ENCODE results near the gene SPATA33. TPM values are rescaled to one million over a fixed set of nuclear protein-coding genes. Genes with fewer than 3 reads are reported as not detected.
"Not testable (repeated sequence)": the region's sequence is repeated elsewhere in the genome, so short reads cannot be mapped to it uniquely, and the experiment has no call there.

Gene SPATA33
- total RNA-seq, 1 experiment from 2014 or later = 19.7 TPM

- no peaks in the 10 kb centered on the region for H3K4me1 ChIP-seq
- TF ChIP-seq, protein P1, sequence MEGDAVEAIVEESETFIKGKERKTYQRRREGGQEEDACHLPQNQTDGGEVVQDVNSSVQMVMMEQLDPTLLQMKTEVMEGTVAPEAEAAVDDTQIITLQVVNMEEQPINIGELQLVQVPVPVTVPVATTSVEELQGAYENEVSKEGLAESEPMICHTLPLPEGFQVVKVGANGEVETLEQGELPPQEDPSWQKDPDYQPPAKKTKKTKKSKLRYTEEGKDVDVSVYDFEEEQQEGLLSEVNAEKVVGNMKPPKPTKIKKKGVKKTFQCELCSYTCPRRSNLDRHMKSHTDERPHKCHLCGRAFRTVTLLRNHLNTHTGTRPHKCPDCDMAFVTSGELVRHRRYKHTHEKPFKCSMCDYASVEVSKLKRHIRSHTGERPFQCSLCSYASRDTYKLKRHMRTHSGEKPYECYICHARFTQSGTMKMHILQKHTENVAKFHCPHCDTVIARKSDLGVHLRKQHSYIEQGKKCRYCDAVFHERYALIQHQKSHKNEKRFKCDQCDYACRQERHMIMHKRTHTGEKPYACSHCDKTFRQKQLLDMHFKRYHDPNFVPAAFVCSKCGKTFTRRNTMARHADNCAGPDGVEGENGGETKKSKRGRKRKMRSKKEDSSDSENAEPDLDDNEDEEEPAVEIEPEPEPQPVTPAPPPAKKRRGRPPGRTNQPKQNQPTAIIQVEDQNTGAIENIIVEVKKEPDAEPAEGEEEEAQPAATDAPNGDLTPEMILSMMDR (IDR thresholded peaks at IDR 0.05; ENCODE audit: insufficient read depth in 1 of 2, low read depth in 1 of 2, low read length in 1 of 2, severe bottlenecking in 1 of 2, unreplicated experiment in 1 of 2) = no peak
- Mint-ChIP-seq H3K27ac (ENCODE audit: unreplicated experiment) (no peak overlapping the region), H3K9me3 (ENCODE audit: unreplicated experiment) (peaks cover 16% of the 10 kb centered on the region), H3K4me1 (ENCODE audit: low read depth, unreplicated experiment) (no peaks in the 10 kb centered on the region), H3K36me3 (ENCODE audit: insufficient read depth, unreplicated experiment) (peaks cover 14% of the 10 kb centered on the region), H3K4me3 (ENCODE audit: unreplicated experiment) (no peak overlapping the region), H3K27me3 (ENCODE audit: insufficient read depth, unreplicated experiment) (no peaks in the 10 kb centered on the region)
- H3K9me3 ChIP-seq = peaks cover 14% of the 10 kb centered on the region
- no TSS peak for BruUV-seq (replicated peaks)
- H3K4me3 ChIP-seq (ENCODE audit: low read depth, low read length) = no peak overlapping the region
- no peaks in the 10 kb centered on the region for H3K27me3 ChIP-seq (replicated peaks; ENCODE audit: control insufficient read depth, insufficient read depth, low read length)
- ChIA-PET CTCF (interaction anchor here (1.9 kb wide), 1 partner anchor 30 kb away, joined by 7 read pairs; no protein-coding TSS in a partner anchor), POLR2A (no interaction called here)
- no peaks in the 10 kb centered on the region for H3K36me3 ChIP-seq (ENCODE audit: control insufficient read depth, insufficient read depth, low read length)
- intact Hi-C loops (cut with micrococcal nuclease; ENCODE audit: unreplicated experiment) = no loop called here
- DNase-seq = no peak
Measured at GRCh38 chr16:89669755-89670154, 12.1 kb downstream of the SPATA33 start.

- no peak for DNase-seq
- H3K27me3 Mint-ChIP-seq (ENCODE audit: insufficient read depth, unreplicated experiment) = no peaks in the 10 kb centered on the region
- peaks cover 16% of the 10 kb centered on the region for H3K36me3 Mint-ChIP-seq (ENCODE audit: insufficient read depth, unreplicated experiment)
- Histone ChIP-seq H3K27me3 (replicated peaks; ENCODE audit: control insufficient read depth, insufficient read depth, low read length) (no peaks in the 10 kb centered on the region), H3K4me3 (ENCODE audit: low read depth, low read length) (no peak overlapping the region), H3K4me1 (no peaks in the 10 kb centered on the region), H3K36me3 (ENCODE audit: control insufficient read depth, insufficient read depth, low read length) (no peaks in the 10 kb centered on the region), H3K9me3 (peaks cover 15% of the 10 kb centered on the region)
- TF ChIP-seq, protein P1 (IDR thresholded peaks at IDR 0.05; ENCODE audit: insufficient read depth in 1 of 2, low read depth in 1 of 2, low read length in 1 of 2, severe bottlenecking in 1 of 2, unreplicated experiment in 1 of 2) = no peak
- H3K4me1 Mint-ChIP-seq (ENCODE audit: low read depth, unreplicated experiment) = no peaks in the 10 kb centered on the region
- no peak overlapping the region for H3K27ac Mint-ChIP-seq (ENCODE audit: unreplicated experiment)
- CTCF ChIA-PET = interaction anchor here (0.8 to 1.9 kb wide), 2 partner anchors 29 to 71 kb away, joined by 3 to 7 read pairs; no protein-coding TSS in a partner anchor
- H3K9me3 Mint-ChIP-seq (ENCODE audit: unreplicated experiment) = peaks cover 14% of the 10 kb centered on the region
- intact Hi-C loops (cut with micrococcal nuclease; ENCODE audit: unreplicated experiment) = no loop called here
- no TSS peak for BruUV-seq (replicated peaks)
- POLR2A ChIA-PET = interaction anchor here (0.6 kb wide), 1 partner anchor 453 kb away, joined by 3 read pairs; the partner anchor contains the start of gene ZNF778
- no peak overlapping the region for H3K4me3 Mint-ChIP-seq (ENCODE audit: unreplicated experiment)
Measured at GRCh38 chr16:89670496-89671431, 13.1 kb downstream of the SPATA33 start.

- H3K27me3 ChIP-seq (replicated peaks; ENCODE audit: control insufficient read depth, insufficient read depth, low read length); DNase-seq; H3K27me3 Mint-ChIP-seq (ENCODE audit: insufficient read depth, unreplicated experiment); H3K4me3 Mint-ChIP-seq (ENCODE audit: unreplicated experiment); H3K4me1 Mint-ChIP-seq (ENCODE audit: low read depth, unreplicated experiment); BruUV-seq (replicated peaks); H3K27ac Mint-ChIP-seq (ENCODE audit: unreplicated experiment); H3K36me3 ChIP-seq (ENCODE audit: control insufficient read depth, insufficient read depth, low read length); H3K9me3 Mint-ChIP-seq (ENCODE audit: unreplicated experiment); H3K4me1 ChIP-seq; intact Hi-C loops (cut with micrococcal nuclease; ENCODE audit: unreplicated experiment); H3K4me3 ChIP-seq (ENCODE audit: low read depth, low read length); H3K9me3 ChIP-seq: not testable (repeated sequence)
- ChIA-PET POLR2A (interaction anchor here (0.6 kb wide), 1 partner anchor 454 kb away, joined by 3 read pairs; the partner anchor contains the start of gene ZNF778), CTCF (interaction anchor here (1.9 kb wide), 1 partner anchor 29 kb away, joined by 7 read pairs; no protein-coding TSS in a partner anchor)
- peaks cover 13% of the 10 kb centered on the region for H3K36me3 Mint-ChIP-seq (ENCODE audit: insufficient read depth, unreplicated experiment)
Measured at GRCh38 chr16:89671565-89671964, 13.9 kb downstream of the SPATA33 start.
